Liver (tissue), 9 donors: ENCODE results near the gene ANKRD44. TPM values are rescaled to one million over a fixed set of nuclear protein-coding genes. Genes with fewer than 3 reads are reported as not detected.
A peak's percentile ranks its signal among the peaks of the same experiment; 100 is the strongest.

ENCODE experiments used
- DNase-seq: peaks from one replicate; pipeline ENCODE4 v3.0.0-alpha.2; 2017; ENCODE audit warnings: low spot score
- H3K27ac ChIP-seq, 2 donors: one replicate each; pipeline ENCODE4 v1.7.0; 2013; ENCODE audit warnings: inconsistent platforms in 2 of 2, low read length in 2 of 2, control low read depth in 1 of 2, low read depth in 1 of 2, mild to moderate bottlenecking in 1 of 2
- H3K27me3 ChIP-seq, 4 donors: one replicate each; pipeline versions ENCODE4 v1.6.1 to v1.7.0; 2013; ENCODE audit warnings: low read length in 3 of 4, inconsistent platforms in 1 of 4, mild to moderate bottlenecking in 1 of 4, moderate library complexity in 1 of 4; ENCODE audit not compliant: control insufficient read depth in 4 of 4, insufficient read depth in 4 of 4
- H3K36me3 ChIP-seq, 4 donors: one replicate each; pipeline versions ENCODE4 v1.6.1 to v1.7.0; 2013; ENCODE audit warnings: low read length in 3 of 4, mild to moderate bottlenecking in 3 of 4, low read depth in 1 of 4, moderate library complexity in 1 of 4; ENCODE audit not compliant: control insufficient read depth in 4 of 4, insufficient read depth in 3 of 4
- H3K4me1 ChIP-seq, 4 donors: one replicate each; pipeline versions ENCODE4 v1.6.1 to v1.7.0; 2013; ENCODE audit warnings: low read length in 3 of 4, mild to moderate bottlenecking in 3 of 4, moderate library complexity in 1 of 4; ENCODE audit not compliant: control insufficient read depth in 4 of 4, insufficient read depth in 4 of 4
- H3K4me3 ChIP-seq, 3 donors: one replicate each; pipeline versions ENCODE4 v1.6.1 to v1.7.0; 2013; ENCODE audit warnings: low read length in 3 of 3, control low read depth in 1 of 3, low read depth in 1 of 3, mild to moderate bottlenecking in 1 of 3
- H3K9ac ChIP-seq, 2 donors: one replicate each; pipeline ENCODE4 v1.7.0; 2013; ENCODE audit warnings: low read length in 2 of 2, mild to moderate bottlenecking in 2 of 2, moderate library complexity in 2 of 2, control low read depth in 1 of 2, low read depth in 1 of 2
- H3K9me3 ChIP-seq, 4 donors: one replicate each; pipeline versions ENCODE4 v1.6.1 to v1.7.0; 2013; ENCODE audit warnings: low read length in 3 of 4; ENCODE audit not compliant: control insufficient read depth in 4 of 4
- EGR1 ChIP-seq, 2 donors: IDR thresholded peaks; 2 replicates each; pipeline ENCODE4 v1.6.1; 2016 to 2018; ENCODE audit warnings: antibody characterized with exemption in 2 of 2, low read depth in 2 of 2
- FOXA1 ChIP-seq: IDR thresholded peaks from 2 replicates; pipeline ENCODE4 v1.6.1; 2016; ENCODE audit warnings: antibody characterized with exemption
- FOXA2 ChIP-seq: IDR thresholded peaks from 2 replicates; pipeline ENCODE4 v1.6.1; 2016; ENCODE audit warnings: antibody characterized with exemption
- GABPA ChIP-seq, 2 donors: IDR thresholded peaks in 1 of 2; conservative IDR thresholded peaks in 1 of 2; 2 replicates each; pipeline ENCODE4 v1.6.1; 2016; ENCODE audit warnings: antibody characterized with exemption in 2 of 2, mild to moderate bottlenecking in 1 of 2, moderate library complexity in 1 of 2
- HNF4A ChIP-seq, 2 donors: conservative IDR thresholded peaks; 2 replicates each; pipeline ENCODE4 v1.6.1; 2016; ENCODE audit warnings: antibody characterized with exemption in 2 of 2, mild to moderate bottlenecking in 2 of 2
- HNF4G ChIP-seq: IDR thresholded peaks from 2 replicates; pipeline ENCODE4 v1.6.1; 2016; ENCODE audit warnings: antibody characterized with exemption
- JUND ChIP-seq, 2 donors: IDR thresholded peaks; 2 replicates each; pipeline ENCODE4 v1.6.1; 2016; ENCODE audit warnings: antibody characterized with exemption in 2 of 2
- NR2F2 ChIP-seq: IDR thresholded peaks from 2 replicates; pipeline ENCODE4 v1.6.1; 2016; ENCODE audit warnings: antibody characterized with exemption
- RAD21 ChIP-seq, 2 donors: IDR thresholded peaks; 2 replicates each; pipeline ENCODE4 v1.6.1; 2016; ENCODE audit warnings: antibody characterized with exemption in 2 of 2, mild to moderate bottlenecking in 2 of 2
- REST ChIP-seq: IDR thresholded peaks from 2 replicates; pipeline ENCODE4 v1.6.1; 2016; ENCODE audit warnings: antibody characterized with exemption, mild to moderate bottlenecking
- RXRA ChIP-seq, 2 donors: IDR thresholded peaks; 2 replicates each; pipeline ENCODE4 v1.6.1; 2017 to 2018; ENCODE audit warnings: antibody characterized with exemption in 2 of 2, mild to moderate bottlenecking in 1 of 2
- SP1 ChIP-seq: IDR thresholded peaks from 2 replicates; pipeline ENCODE4 v1.6.1; 2018; ENCODE audit warnings: antibody characterized with exemption, mild to moderate bottlenecking
- TAF1 ChIP-seq: conservative IDR thresholded peaks from 2 replicates; pipeline ENCODE4 v1.6.1; 2016; ENCODE audit warnings: antibody characterized with exemption, mild to moderate bottlenecking
- YY1 ChIP-seq: IDR thresholded peaks from 2 replicates; pipeline ENCODE4 v1.6.1; 2016; ENCODE audit warnings: antibody characterized with exemption, mild to moderate bottlenecking
- ZBTB33 ChIP-seq: IDR thresholded peaks from 2 replicates; pipeline ENCODE4 v1.6.1; 2016; ENCODE audit warnings: antibody characterized with exemption
- WGBS: extraction: QIAGEN DNeasy Blood & Tissue Kit; methylation state at CpG from one replicate; pipeline ENCODE4 v1.1.7; 2013; 5-methylcytosine and 5-hydroxymethylcytosine counted together
- polyA plus RNA-seq, 2 donors: library from polyadenylated mRNA; stranded (reverse) in 1 of 2; unstranded in 1 of 2; fragments of 200-250 nt in 1 of 2; fragments of >200 nt in 1 of 2; fragmentation: Nextera tagmentation in 1 of 2; extraction: Ambion mirVana in 1 of 2; gene quantifications; one replicate each; pipeline versions ENCODE4 v1.2.1 to v1.2.3, GENCODE V29; 2013 to 2015
- total RNA-seq, 2 donors: library from RNA; depleted of rRNA; stranded (reverse); fragments of >200 nt; gene quantifications; one replicate each; pipeline ENCODE4 v1.2.3, GENCODE V29; 2014
- TF ChIP-seq, protein P1 (sequence below): fragments of 150-350 bp; IDR thresholded peaks from 2 replicates; pipeline ENCODE4 v1.5.1; 2017; ENCODE audit warnings: improper control_type of control experiment, low read depth, low read length; ENCODE audit not compliant: missing input control
- TF ChIP-seq, protein P2 (sequence below): IDR thresholded peaks from 2 replicates; pipeline ENCODE4 v1.6.1; 2016; ENCODE audit warnings: antibody characterized with exemption
- TF ChIP-seq, protein P3 (sequence below): IDR thresholded peaks from 2 replicates; pipeline ENCODE4 v1.6.1; 2016; ENCODE audit warnings: antibody characterized with exemption
- donor health status: healthy.
- donor health status: healthy.
- donor health status: healthy.
- donor health status: healthy.
- donor health status: healthy.

Gene ANKRD44
- total and polyA plus RNA-seq, 4 donors: 3.8 to 18.2 (median 6.8) TPM

GRCh38 chr2:197034292-197034691 is 276.3 kb downstream of the ANKRD44 start:
- no peak overlapping the region for H3K9ac ChIP-seq
- H3K9me3 ChIP-seq: peaks cover 0 to 8% (median 0%) of the 10 kb centered on the region in 4 donors
- TF ChIP-seq REST (no peak), FOXA2 (no peak), JUND (IDR thresholded peaks at IDR 0.05) (no peak), HNF4A (conservative IDR thresholded peaks at IDR 0.05) (no peak), TAF1 (no peak), GABPA (IDR thresholded peaks at IDR 0.05 in 1 of 2, conservative IDR thresholded peaks at IDR 0.05 in 1 of 2) (no peak), RXRA (IDR thresholded peaks at IDR 0.05) (no peak), YY1 (no peak), FOXA1 (no peak), ZBTB33 (no peak), HNF4G (no peak), EGR1 (IDR thresholded peaks at IDR 0.05; ENCODE audit: low read depth in 2 of 2) (no peak), SP1 (no peak), RAD21 (IDR thresholded peaks at IDR 0.05) (no peak), NR2F2 (no peak)
- TF ChIP-seq, protein P1, sequence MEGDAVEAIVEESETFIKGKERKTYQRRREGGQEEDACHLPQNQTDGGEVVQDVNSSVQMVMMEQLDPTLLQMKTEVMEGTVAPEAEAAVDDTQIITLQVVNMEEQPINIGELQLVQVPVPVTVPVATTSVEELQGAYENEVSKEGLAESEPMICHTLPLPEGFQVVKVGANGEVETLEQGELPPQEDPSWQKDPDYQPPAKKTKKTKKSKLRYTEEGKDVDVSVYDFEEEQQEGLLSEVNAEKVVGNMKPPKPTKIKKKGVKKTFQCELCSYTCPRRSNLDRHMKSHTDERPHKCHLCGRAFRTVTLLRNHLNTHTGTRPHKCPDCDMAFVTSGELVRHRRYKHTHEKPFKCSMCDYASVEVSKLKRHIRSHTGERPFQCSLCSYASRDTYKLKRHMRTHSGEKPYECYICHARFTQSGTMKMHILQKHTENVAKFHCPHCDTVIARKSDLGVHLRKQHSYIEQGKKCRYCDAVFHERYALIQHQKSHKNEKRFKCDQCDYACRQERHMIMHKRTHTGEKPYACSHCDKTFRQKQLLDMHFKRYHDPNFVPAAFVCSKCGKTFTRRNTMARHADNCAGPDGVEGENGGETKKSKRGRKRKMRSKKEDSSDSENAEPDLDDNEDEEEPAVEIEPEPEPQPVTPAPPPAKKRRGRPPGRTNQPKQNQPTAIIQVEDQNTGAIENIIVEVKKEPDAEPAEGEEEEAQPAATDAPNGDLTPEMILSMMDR: no peak
- TF ChIP-seq, protein P2, sequence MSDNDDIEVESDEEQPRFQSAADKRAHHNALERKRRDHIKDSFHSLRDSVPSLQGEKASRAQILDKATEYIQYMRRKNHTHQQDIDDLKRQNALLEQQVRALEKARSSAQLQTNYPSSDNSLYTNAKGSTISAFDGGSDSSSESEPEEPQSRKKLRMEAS: no peak
- TF ChIP-seq, protein P3, sequence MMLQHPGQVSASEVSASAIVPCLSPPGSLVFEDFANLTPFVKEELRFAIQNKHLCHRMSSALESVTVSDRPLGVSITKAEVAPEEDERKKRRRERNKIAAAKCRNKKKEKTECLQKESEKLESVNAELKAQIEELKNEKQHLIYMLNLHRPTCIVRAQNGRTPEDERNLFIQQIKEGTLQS: no peak
- peaks cover 0 to 8% (median 0%) of the 10 kb centered on the region in 4 donors for H3K36me3 ChIP-seq
- no peak overlapping the region for H3K27ac ChIP-seq
- WGBS: 85% methylated on average over 5 of the region's 5 CpGs
- H3K27me3 ChIP-seq: no peaks in the 10 kb centered on the region
- H3K4me3 ChIP-seq: peak overlapping the region in 1 of 3 donors; percentile 5
- H3K4me1 ChIP-seq: no peaks in the 10 kb centered on the region
- DNase-seq: no peak
